Stimulated activated CD4-positive, alpha-beta T cell treated with anti-CD3 and anti-CD28 coated beads, Interleukin-4, amount 100 ng/mL, for 1 hour (primary cell): ENCODE results near the gene TNFRSF13B.
"Not testable (repeated sequence)": the region's sequence is repeated elsewhere in the genome, so short reads cannot be mapped to it uniquely, and the experiment has no call there.

Experiments used
- DNase-seq: peaks from one replicate; pipeline ENCODE4 v3.0.0-alpha.2; 2020

The TNFRSF13B gene

DNA sequence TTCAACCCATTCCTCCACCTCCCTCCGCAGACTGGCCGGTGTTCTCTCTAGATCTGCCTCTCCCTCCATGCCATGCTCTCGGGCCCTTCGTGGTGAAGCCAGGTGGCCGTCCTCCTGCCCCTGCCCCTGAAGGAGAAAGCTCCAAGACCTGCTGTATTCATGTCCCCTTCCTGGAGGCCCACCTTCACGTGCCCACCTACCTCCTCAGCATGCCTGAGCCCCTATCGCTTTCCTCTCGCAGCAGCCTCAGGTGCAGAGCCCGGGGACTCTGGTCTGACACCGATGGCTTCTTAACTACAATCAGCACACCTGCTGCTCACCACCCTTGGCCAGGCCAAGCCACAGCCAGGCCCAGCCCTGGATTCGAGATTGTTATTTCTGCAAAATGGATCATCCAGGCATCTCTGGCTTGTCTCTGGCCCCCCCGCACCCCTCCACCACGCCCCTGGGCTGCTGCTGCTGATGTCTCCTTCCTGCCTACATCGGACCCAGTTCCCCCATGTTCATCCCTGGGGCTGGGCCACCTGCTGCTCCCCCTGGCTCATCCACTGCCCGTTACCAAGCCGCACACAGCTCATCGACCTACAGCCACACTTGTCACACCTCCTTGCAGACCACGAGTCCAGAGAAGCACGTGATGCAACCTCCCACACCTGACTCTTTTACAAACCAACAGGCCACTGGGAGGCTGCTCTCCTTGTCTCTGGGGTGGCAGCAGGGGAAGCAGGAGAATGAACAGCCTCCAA, 32.5 kb upstream of the TNFRSF13B start:
- no peak for DNase-seq

- DNase-seq: not testable (repeated sequence)
These were observed 31.1 kb upstream of the TNFRSF13B start for GRCh38 chr17:17002731-17003715.

- peak; percentile 81 for DNase-seq
These were observed 30.1 kb upstream of the TNFRSF13B start for GRCh38 chr17:17001874-17002520.

DNA sequence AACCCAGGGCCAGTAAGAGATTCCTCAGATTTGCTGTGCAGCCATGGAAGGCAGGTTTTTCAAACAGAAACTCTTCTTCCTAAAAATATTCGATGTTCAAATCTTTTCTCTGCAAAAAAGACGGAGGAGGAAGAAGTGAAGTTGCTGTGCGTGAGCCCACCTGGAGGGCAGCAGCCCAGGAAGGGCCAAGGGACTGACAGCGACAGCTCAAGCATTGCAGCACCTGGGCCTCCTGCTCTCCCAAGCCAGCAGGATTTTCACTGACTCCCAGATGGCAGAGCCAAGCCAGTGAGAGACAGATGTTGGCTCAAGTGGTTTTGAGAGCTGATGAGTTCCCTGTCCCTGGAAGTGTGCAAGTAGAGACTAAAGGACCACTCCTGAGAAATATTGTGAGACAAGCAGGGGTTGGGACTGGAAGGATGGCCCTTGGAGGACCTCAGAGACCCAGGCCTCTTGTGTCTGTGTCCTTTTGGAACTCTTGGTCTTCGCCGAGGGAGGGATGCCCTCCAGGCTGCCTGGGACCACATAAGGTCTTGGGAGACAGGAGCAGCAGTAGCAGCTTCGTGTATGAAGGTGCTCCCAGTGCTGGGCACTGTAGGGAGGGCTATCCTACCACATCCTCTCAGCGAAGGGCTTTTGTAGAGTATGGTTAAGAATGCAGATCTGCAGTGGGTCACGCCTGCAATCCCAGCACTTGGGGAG, 29.3 kb upstream of the TNFRSF13B start:
- no peak for DNase-seq

- no peak for DNase-seq
These were observed 28.2 kb upstream of the TNFRSF13B start for GRCh38 chr17:16999931-17000625.

DNA sequence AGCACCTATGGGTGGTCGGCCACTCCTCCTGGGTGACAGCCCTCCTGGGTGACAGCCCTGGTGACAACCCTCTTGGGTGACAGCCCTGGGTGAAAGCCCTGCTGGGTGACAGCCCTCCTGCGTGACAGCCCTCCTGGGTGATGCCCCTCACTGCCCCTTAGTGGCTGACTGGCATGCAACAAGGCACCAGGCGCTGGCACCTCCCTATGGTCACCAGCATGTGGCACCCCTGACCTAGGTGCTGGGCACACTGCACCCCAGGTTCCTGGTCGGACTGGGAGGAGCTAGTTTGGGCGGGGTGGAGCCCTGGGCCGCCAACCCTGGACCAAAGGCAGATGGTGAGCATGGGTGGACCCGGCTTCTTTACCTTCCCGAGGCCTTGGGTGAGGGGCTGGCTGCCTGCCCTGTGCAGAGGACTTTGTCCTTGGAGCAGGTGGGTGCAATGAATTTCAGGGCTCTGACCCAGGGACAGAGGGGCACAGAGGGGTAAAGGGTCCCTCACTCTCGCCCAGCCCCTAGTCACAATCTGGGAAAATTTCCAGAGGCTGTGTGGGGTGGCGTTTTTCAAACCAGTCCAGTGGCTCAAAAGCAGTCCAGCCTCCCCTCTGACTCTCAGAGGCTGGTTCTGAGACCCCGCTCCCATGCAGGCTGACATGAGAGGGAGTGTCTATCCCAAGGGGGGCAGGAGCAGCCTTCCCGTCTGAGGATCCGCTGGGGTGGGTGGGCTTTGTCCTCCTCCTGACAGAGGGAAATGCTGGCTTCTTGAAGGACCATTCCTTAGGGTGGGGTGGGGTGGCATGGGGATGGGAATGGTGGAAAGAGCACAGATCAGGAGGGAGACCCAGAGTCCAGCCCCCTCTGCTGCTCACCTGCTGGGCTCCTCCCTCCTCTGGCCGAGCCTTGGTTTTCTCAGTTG, 25.9 kb upstream of the TNFRSF13B start:
- no peak for DNase-seq

DNA sequence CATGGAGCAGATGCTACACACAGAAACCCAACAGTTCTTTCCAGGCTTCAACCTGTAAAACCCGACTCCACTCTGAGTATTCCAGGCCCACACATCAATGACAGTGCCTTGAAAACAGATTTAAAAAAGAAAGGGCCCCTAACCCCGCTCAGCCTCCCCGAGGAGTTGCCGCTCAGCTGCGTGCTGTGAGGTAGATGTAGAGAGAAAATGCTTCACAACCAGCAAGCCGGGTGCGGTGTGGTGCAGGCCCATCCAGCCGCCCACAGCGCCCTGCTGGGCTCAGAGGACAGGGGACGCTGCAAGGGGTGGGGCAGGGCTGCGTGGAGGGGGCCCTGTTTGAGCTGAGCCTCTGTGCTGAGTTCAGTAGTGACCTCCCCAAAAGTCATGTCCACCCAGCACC, 24.8 kb upstream of the TNFRSF13B start:
- not testable (repeated sequence) for DNase-seq

DNA sequence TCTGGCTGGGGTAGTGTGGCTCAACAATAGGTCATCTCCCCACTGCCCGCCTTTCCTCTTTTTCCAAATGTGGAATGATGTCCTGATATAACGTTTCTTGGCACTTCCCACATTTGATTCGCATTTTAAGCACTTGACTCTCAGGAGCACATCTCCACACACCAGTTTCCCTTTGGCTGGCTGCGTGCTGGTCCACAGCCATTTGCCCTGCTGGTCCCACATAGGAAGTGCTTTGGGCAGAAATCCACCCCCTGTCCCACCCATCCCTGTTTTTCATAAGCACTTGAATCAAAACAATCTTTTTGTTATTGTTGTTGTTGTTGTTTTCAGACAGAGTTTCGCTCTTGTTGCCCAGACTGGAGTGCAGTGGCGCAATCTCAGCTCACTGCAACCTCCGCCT, 24.0 kb upstream of the TNFRSF13B start:
- DNase-seq: no peak

DNA sequence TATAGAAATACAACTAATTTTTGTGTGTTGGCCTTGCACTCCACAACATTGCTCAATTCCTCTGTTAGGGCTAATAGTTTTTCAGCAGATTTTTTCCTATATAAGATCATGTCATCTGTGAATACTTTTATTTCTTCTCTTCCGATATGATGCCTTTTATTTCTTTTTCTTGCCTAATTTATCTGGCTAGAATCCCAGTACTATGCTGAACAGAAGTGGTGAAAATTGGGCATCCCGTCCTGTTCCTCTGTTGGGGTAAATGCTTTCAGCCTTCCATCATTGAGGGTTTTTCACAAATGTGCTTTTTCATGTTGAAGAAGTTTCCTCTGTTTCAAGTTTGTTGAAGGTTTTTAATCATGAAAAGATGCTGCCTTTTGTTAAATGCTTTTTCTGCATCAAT, 22.7 kb upstream of the TNFRSF13B start:
- DNase-seq: no peak

GRCh38 chr17:16991349-16992009, 19.6 kb upstream of the TNFRSF13B start:
- DNase-seq: peak; percentile 83

DNA sequence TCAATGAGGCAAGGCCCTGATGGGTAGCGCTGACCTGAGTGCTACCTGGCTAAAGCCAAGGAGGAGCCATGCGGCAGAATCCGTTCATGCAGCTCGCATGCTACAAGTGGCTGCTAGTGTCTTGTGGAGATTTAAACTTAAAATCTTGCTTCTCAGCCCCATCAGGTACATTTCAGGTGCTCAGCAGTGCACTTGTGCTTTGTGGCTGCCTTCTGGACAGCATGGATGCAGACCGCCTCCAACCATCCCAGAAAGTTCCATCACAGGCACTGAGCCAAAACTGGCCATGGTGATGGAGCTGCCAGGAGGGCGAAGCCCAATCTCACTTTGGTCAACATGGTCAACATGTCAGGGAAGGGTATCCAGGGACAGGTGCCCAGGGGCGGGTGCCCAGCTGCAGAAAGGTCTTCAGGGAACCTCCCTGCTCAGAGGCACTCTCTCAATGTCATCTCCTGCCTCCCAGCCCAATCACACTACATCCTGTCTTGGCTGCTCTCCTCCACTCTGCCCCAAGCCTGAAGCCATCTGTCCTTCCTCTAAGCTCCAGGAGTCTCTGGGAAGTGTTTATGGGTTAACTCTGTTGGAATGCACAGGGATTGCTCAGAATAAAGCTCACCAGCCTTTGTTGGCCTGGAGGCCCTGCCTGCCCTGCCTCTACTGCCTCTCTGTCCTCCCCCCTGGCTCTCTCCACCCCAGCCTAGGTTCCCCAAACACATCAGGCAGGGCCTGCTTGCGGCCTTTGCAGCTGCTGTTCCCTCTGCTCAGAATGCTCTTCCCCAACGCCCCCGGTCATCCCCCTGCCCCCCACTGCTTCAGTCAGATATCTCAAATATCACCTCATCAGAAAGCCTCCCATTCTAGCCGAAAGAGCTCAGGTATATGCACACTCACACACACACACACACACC, 18.3 kb upstream of the TNFRSF13B start:
- no peak for DNase-seq

GRCh38 chr17:16989230-16989952, 17.5 kb upstream of the TNFRSF13B start:
- DNase-seq: no peak

GRCh38 chr17:16988749-16989229, 16.9 kb upstream of the TNFRSF13B start:
- no peak for DNase-seq

DNA sequence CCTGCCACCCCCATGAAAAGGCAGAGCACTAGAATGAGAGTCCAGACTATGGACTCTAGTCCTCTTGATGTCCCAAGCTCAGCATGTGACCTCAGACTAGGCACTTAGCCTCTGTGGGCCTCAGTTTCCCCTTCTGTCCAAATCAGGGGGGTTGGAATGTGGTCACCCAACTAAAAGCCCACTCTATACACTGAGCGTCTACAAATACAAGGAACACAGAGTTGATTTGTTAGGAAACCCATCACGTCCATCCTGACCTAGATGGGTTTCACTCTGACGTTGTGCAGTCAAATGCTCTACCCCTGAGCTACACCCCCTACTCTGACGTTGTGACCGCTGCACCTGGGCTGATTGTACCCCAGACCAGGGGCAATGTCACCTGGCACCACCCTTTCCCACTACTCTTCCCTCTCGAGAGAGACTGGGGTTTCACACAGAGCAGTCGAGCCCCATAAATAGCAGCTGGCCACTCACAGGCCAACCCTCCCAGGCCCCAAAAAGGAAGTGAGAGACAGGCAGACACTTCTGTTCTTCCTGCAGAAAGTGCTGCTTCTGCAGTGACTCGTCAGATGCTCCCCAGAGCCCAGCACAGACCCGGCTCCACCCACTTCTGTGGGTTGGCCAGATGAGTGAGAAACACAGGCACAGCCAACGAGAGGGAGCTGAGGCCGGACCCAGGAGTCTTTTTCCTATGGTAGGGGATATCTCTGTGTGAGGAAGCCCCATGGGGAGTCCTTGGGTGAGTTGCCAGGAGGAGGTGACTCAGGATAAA, 16.1 kb upstream of the TNFRSF13B start:
- peak; percentile 56 for DNase-seq

DNA sequence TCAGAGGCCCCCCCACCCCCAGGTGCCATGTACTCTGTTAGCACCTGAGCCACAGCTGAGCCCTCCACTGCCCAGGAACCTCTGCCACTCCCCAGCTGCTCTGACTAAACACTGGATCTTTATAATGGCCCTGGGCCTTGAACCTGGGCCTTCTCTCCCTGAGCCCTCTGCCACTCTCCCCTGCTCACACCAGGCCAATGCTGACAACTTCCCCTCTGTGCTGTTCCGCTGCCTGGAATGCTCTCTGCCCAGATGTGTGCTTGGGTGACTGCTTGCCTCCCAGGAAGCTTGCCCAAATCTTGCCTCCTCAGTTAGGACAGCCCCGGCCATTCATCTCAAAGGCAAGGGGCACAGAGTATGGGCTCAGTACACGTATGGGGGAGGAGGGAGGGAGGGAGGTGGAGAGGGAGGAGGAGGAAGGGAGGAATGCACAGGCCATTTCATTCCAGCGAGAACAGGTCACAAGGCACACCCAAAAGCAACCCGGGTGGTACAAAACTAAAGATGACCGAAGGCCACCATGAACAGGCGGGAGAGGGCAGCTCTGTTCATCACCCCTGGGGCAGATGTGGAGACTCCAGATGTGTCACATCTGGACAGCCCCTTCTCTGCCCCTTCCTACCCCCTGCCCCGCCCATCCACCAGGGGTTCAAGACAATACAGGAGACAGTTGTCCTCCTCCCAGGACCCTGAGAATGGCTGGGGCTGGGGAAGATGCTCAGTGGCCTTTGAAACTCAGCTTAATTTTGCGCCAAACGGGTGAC, 15.3 kb upstream of the TNFRSF13B start:
- no peak for DNase-seq

GRCh38 chr17:16986391-16986790, 14.5 kb upstream of the TNFRSF13B start:
- DNase-seq: no peak

GRCh38 chr17:16981928-16982327, 10.0 kb upstream of the TNFRSF13B start:
- no peak for DNase-seq
